GM10266 (cell line): ENCODE data around the gene GJD4.

Source experiments
- DNase-seq: peaks from one replicate; pipeline ENCODE4 v3.0.0; 2012; ENCODE audit errors: extremely low spot score
- CTCF ChIP-seq: IDR thresholded peaks from 2 replicates; pipeline ENCODE4 v1.5.1; 2012; ENCODE audit warnings: mild to moderate bottlenecking, low read depth; ENCODE audit not compliant: control insufficient read depth, insufficient read depth; ENCODE audit errors: missing control alignments

Gene GJD4

GRCh38 chr10:35564341-35564968 is 40.7 kb upstream of the GJD4 start:
- DNase-seq = no peak
- no peak for TF ChIP-seq CTCF

- no peak for TF ChIP-seq CTCF
- DNase-seq = no peak
Observed at GRCh38 chr10:35565602-35566081, 39.5 kb upstream of the GJD4 start.

GRCh38 chr10:35567951-35568350 is 37.2 kb upstream of the GJD4 start:
- no peak for TF ChIP-seq CTCF
- DNase-seq = no peak

- no peak for DNase-seq
- TF ChIP-seq CTCF = no peak
Observed at GRCh38 chr10:35568483-35569015, 36.6 kb upstream of the GJD4 start.

GRCh38 chr10:35569111-35569707 is 35.9 kb upstream of the GJD4 start:
- TF ChIP-seq CTCF = no peak
- no peak for DNase-seq

- DNase-seq = no peak
- TF ChIP-seq CTCF = no peak
Observed at GRCh38 chr10:35569836-35570235, 35.3 kb upstream of the GJD4 start.

GRCh38 chr10:35570397-35570796 is 34.7 kb upstream of the GJD4 start:
- no peak for DNase-seq
- TF ChIP-seq CTCF = no peak
